HepG2 (cell line): ENCODE data around the gene RAB43. TPM values are rescaled to one million over a fixed set of nuclear protein-coding genes. Genes with fewer than 3 reads are reported as not detected.
A peak's percentile ranks its signal among the peaks of the same experiment; 100 is the strongest.

Source experiments
- CBX2 ChIP-seq, 2 experiments: fragments of 200-600 bp in 1 of 2; sonication (generic); formaldehyde crosslinking in 1 of 2; IDR thresholded peaks; 2 replicates each; pipeline versions ENCODE4 v1.7.0 to v1.8.1; 2018 to 2022; ENCODE audit warnings: low read depth in 2 of 2, low read length in 1 of 2, mild to moderate bottlenecking in 1 of 2, missing genetic modification reagents in 1 of 2
- E2F5 ChIP-seq: sonication (generic); formaldehyde crosslinking; conservative IDR thresholded peaks from 2 replicates; pipeline ENCODE4 v1.4.0; 2020; ENCODE audit warnings: missing genetic modification reagents
- HIC2 ChIP-seq: sonication (generic); formaldehyde crosslinking; IDR thresholded peaks from 2 replicates; pipeline ENCODE4 v1.9.0; 2022; ENCODE audit warnings: low read depth, missing genetic modification reagents
- ISL2 ChIP-seq: sonication (generic); formaldehyde crosslinking; IDR thresholded peaks from 2 replicates; pipeline ENCODE4 v1.5.0; 2020; ENCODE audit warnings: missing genetic modification reagents
- LBX2 ChIP-seq: sonication (generic); formaldehyde crosslinking; IDR thresholded peaks from 2 replicates; pipeline ENCODE4 v1.5.0; 2020; ENCODE audit warnings: missing genetic modification reagents, mild to moderate bottlenecking, borderline replicate concordance
- MXD1 ChIP-seq: sonication (generic); formaldehyde crosslinking; IDR thresholded peaks from 2 replicates; pipeline ENCODE4 v1.4.0; 2020; ENCODE audit warnings: mild to moderate bottlenecking, missing genetic modification reagents
- NFYB ChIP-seq: sonication (generic); formaldehyde crosslinking; IDR thresholded peaks from 2 replicates; pipeline ENCODE4 v1.4.0; 2020; ENCODE audit warnings: missing genetic modification reagents
- RFXANK ChIP-seq: IDR thresholded peaks from 2 replicates; pipeline ENCODE4 v1.6.1; 2016
- SMAD3 ChIP-seq: sonication (generic); formaldehyde crosslinking; IDR thresholded peaks from 2 replicates; pipeline ENCODE4 v1.4.0; 2020; ENCODE audit warnings: missing genetic modification reagents
- TOPORS ChIP-seq: sonication (generic); formaldehyde crosslinking; IDR thresholded peaks from 2 replicates; pipeline ENCODE4 v1.8.0; 2023; ENCODE audit warnings: mild to moderate bottlenecking, missing genetic modification reagents
- XRCC5 ChIP-seq: fragments of 200-400 bp; formaldehyde crosslinking; optimal IDR thresholded peaks from 2 replicates; pipeline ENCODE3; 2017; ENCODE audit warnings: mild to moderate bottlenecking, low read length
- ZBTB10 ChIP-seq: sonication (generic); formaldehyde crosslinking; IDR thresholded peaks from 2 replicates; pipeline ENCODE4 v1.4.0; 2020; ENCODE audit warnings: missing genetic modification reagents, borderline replicate concordance
- ZBTB46 ChIP-seq: sonication (generic); formaldehyde crosslinking; IDR thresholded peaks from 2 replicates; pipeline ENCODE4 v1.4.0; 2020; ENCODE audit warnings: mild to moderate bottlenecking, missing genetic modification reagents, borderline replicate concordance
- ZNF101 ChIP-seq: sonication (generic); formaldehyde crosslinking; IDR thresholded peaks from 2 replicates; pipeline ENCODE4 v1.4.0; 2020; ENCODE audit warnings: mild to moderate bottlenecking, low read depth, missing genetic modification reagents, borderline replicate concordance
- ZNF296 ChIP-seq: sonication (generic); formaldehyde crosslinking; conservative IDR thresholded peaks from 2 replicates; pipeline ENCODE4 v1.5.0; 2020; ENCODE audit warnings: mild to moderate bottlenecking, missing genetic modification reagents
- ZNF383 ChIP-seq: sonication (generic); formaldehyde crosslinking; IDR thresholded peaks from 2 replicates; pipeline ENCODE4 v1.4.0; 2020; ENCODE audit warnings: missing genetic modification reagents, mild to moderate bottlenecking, borderline replicate concordance
- ZNF451 ChIP-seq: sonication (generic); formaldehyde crosslinking; IDR thresholded peaks from 2 replicates; pipeline ENCODE4 v1.5.0; 2020; ENCODE audit warnings: mild to moderate bottlenecking, missing genetic modification reagents
- ZNF543 ChIP-seq: sonication (generic); formaldehyde crosslinking; IDR thresholded peaks from 2 replicates; pipeline ENCODE4 v1.4.0; 2020; ENCODE audit warnings: mild to moderate bottlenecking, missing genetic modification reagents
- ZSCAN21 ChIP-seq: sonication (generic); formaldehyde crosslinking; IDR thresholded peaks from 2 replicates; pipeline ENCODE4 v1.8.0; 2022; ENCODE audit warnings: mild to moderate bottlenecking, missing genetic modification reagents, moderate library complexity, borderline replicate concordance
- polyA plus RNA-seq, 8 experiments: library from polyadenylated mRNA; depleted of rRNA in 3 of 8; stranded (reverse) in 7 of 8; unstranded in 1 of 8; fragments of >200 nt; fragmentation: Illumina TruSeq in 4 of 8; extraction: Trizol in 4 of 8; gene quantifications; 2 replicates each; pipeline versions ENCODE4 v1.2.1 to v1.2.3, GENCODE V29; 2011 to 2016; ENCODE audit warnings: low read depth in 4 of 8, missing spikeins in 1 of 8, mixed read lengths in 1 of 8; ENCODE audit not compliant: insufficient read depth in 1 of 8
- total RNA-seq, 5 experiments: library from RNA; depleted of rRNA; stranded (reverse); fragments of >200 nt; fragmentation: Illumina TruSeq; extraction: Trizol; gene quantifications; 2 replicates each; pipeline ENCODE4 v1.2.3, GENCODE V29; 2016; ENCODE audit warnings: low read depth in 1 of 5

RAB43 gene
- total and polyA plus RNA-seq, 2 of the 13 experiments (the other 11 are each of a cell fraction or from before 2014, with no cell fraction given): 11.8 to 18.4 TPM

- no peak for TF ChIP-seq ZNF543 (CRISPR knock-in tag)
- no peak for TF ChIP-seq ZNF296 (CRISPR knock-in tag)
- no peak for TF ChIP-seq ZBTB46
- TF ChIP-seq ISL2: no peak; the same call in none of the 2 replicates
- no peak for TF ChIP-seq ZBTB10 (CRISPR knock-in tag)
- no peak for TF ChIP-seq ZNF451
- TF ChIP-seq E2F5 (CRISPR knock-in tag): no peak
- no peak for TF ChIP-seq MXD1 (CRISPR knock-in tag)
- no peak for TF ChIP-seq TOPORS
- no peak for TF ChIP-seq ZNF101 (CRISPR knock-in tag)
- TF ChIP-seq HIC2 (CRISPR knock-in tag): no peak
- no peak for TF ChIP-seq ZNF383
- TF ChIP-seq SMAD3 (CRISPR knock-in tag): no peak
- TF ChIP-seq NFYB: no peak
- no peak for TF ChIP-seq LBX2 (CRISPR knock-in tag)
- TF ChIP-seq RFXANK (CRISPR knock-in tag): no peak
- TF ChIP-seq ZSCAN21 (CRISPR knock-in tag): no peak
- peak; percentile 81 for TF ChIP-seq XRCC5
- TF ChIP-seq CBX2 (IDR thresholded peaks at IDR 0.05; ENCODE audit: low read depth, low read length): no peak
- TF ChIP-seq CBX2 (CRISPR knock-in tag; IDR thresholded peaks at IDR 0.05; ENCODE audit: low read depth): no peak
Measured at GRCh38 chr3:129123314-129124060, 1.9 kb upstream of the RAB43 start (continued).
